IMR-90 (cell line): ENCODE results near the gene RNF224. TPM values are rescaled to one million over a fixed set of nuclear protein-coding genes. Genes with fewer than 3 reads are reported as not detected.

Experiments
- ATAC-seq: fragments of 200-7000 bp; cut with Tn5 transposase; 2 replicates; pipeline ENCODE4 v1.9.1; 2020; ENCODE audit warnings: low read depth, mild to moderate bottlenecking, moderate library complexity
- BruUV-seq: library from RNA; stranded (reverse); fragments of 400-500 nt; replicated peaks from 2 replicates; lab custom pipeline; 2021; lab: Mats Ljungman, UMichigan
- CTCF ChIA-PET: fragments of 300-600 bp; formaldehyde crosslinking; extraction: SDS; loops from one replicate; lab custom pipeline; 2021; ENCODE audit warnings: antibody characterized with exemption; lab: Yijun Ruan, JAX
- POLR2A ChIA-PET: fragments of 300-600 bp; sonication (Branson Sonifier 250); formaldehyde crosslinking; loops from one replicate; lab custom pipeline; 2022; ENCODE audit warnings: antibody characterized with exemption; ENCODE audit not compliant: unreplicated experiment; lab: Charles Lee
- DNase-seq: peaks from one replicate; pipeline ENCODE4 v3.0.0; 2013
- H2AFZ ChIP-seq: replicated peaks from 2 replicates; pipeline ENCODE3; 2013; ENCODE audit warnings: low read length, mild to moderate bottlenecking; ENCODE audit not compliant: poor library complexity
- H2AK5ac ChIP-seq: 2 replicates; pipeline ENCODE4 v1.6.1; 2013; ENCODE audit warnings: low read depth, low read length, inconsistent platforms
- H2AK9ac ChIP-seq: replicated peaks from 2 replicates; pipeline ENCODE3; 2013; ENCODE audit warnings: mild to moderate bottlenecking, low read depth, low read length, moderate library complexity; ENCODE audit not compliant: poor library complexity
- H2BK120ac ChIP-seq: 2 replicates; pipeline ENCODE4 v1.6.1; 2013; ENCODE audit warnings: low read depth, low read length, inconsistent platforms
- H2BK15ac ChIP-seq: 3 replicates; pipeline ENCODE4 v1.6.1; 2013; ENCODE audit warnings: low read depth, low read length, inconsistent platforms
- H2BK20ac ChIP-seq: 2 replicates; pipeline ENCODE4 v1.6.1; 2013; ENCODE audit warnings: low read depth, mild to moderate bottlenecking, inconsistent platforms, low read length, moderate library complexity
- H2BK5ac ChIP-seq: 2 replicates; pipeline ENCODE4 v1.6.1; 2013; ENCODE audit warnings: mild to moderate bottlenecking, low read depth, low read length, inconsistent platforms; ENCODE audit not compliant: poor library complexity, severe bottlenecking
- H3K14ac ChIP-seq: replicated peaks from 2 replicates; pipeline ENCODE4 v1.6.1; 2013; ENCODE audit warnings: low read depth, low read length, inconsistent platforms
- H3K18ac ChIP-seq: 2 replicates; pipeline ENCODE4 v1.6.1; 2013; ENCODE audit warnings: low read depth, low read length, control low read depth
- H3K23ac ChIP-seq: 2 replicates; pipeline ENCODE4 v1.6.1; 2013; ENCODE audit warnings: low read depth, low read length, inconsistent platforms
- H3K27ac ChIP-seq: 2 replicates; pipeline ENCODE4 v1.5.1; 2013; ENCODE audit warnings: mild to moderate bottlenecking, control low read depth, low read length; ENCODE audit not compliant: insufficient read depth
- H3K27me3 ChIP-seq: 2 replicates; pipeline ENCODE4 v1.6.1; 2013; ENCODE audit warnings: low read length; ENCODE audit not compliant: control insufficient read depth, insufficient read depth
- H3K36me3 ChIP-seq: 2 replicates; pipeline ENCODE4 v1.6.1; 2013; ENCODE audit warnings: low read length, mixed read lengths; ENCODE audit not compliant: control insufficient read depth, insufficient read depth
- H3K4ac ChIP-seq: 2 replicates; pipeline ENCODE4 v1.6.1; 2013; ENCODE audit warnings: low read depth, low read length, inconsistent platforms
- H3K4me1 ChIP-seq: 2 replicates; pipeline ENCODE4 v1.6.1; 2013; ENCODE audit warnings: low read length, mixed read lengths; ENCODE audit not compliant: control insufficient read depth, insufficient read depth
- H3K4me2 ChIP-seq: 2 replicates; pipeline ENCODE4 v1.6.1; 2013; ENCODE audit warnings: low read depth, mild to moderate bottlenecking, control low read depth, low read length, moderate library complexity
- H3K4me3 ChIP-seq: 2 replicates; pipeline ENCODE4 v1.5.1; 2013; ENCODE audit warnings: low read depth, mild to moderate bottlenecking, control low read depth, low read length, moderate library complexity; ENCODE audit not compliant: insufficient read depth
- H3K56ac ChIP-seq: 2 replicates; pipeline ENCODE4 v1.6.1; 2013; ENCODE audit warnings: low read length, inconsistent platforms; ENCODE audit not compliant: insufficient read depth; ENCODE audit errors: extremely low read depth
- H3K79me1 ChIP-seq, 2 experiments: 2 replicates each; pipeline ENCODE4 v1.6.1; 2013; ENCODE audit warnings: low read length in 2 of 2, inconsistent platforms in 1 of 2, low read depth in 1 of 2
- H3K9ac ChIP-seq: 2 replicates; pipeline ENCODE4 v1.6.1; 2013; ENCODE audit warnings: low read depth, low read length, control low read depth
- H3K9me1 ChIP-seq: 2 replicates; pipeline ENCODE4 v1.6.1; 2013; ENCODE audit warnings: low read length, inconsistent platforms; ENCODE audit not compliant: insufficient read depth
- H3K9me3 ChIP-seq: 2 replicates; pipeline ENCODE4 v1.6.1; 2013; ENCODE audit warnings: low read length; ENCODE audit not compliant: control insufficient read depth, insufficient read depth
- H4K20me1 ChIP-seq: 2 replicates; pipeline ENCODE4 v1.6.1; 2013; ENCODE audit warnings: low read length, inconsistent platforms; ENCODE audit not compliant: insufficient read depth
- H4K5ac ChIP-seq: 2 replicates; pipeline ENCODE4 v1.6.1; 2013; ENCODE audit warnings: mild to moderate bottlenecking, low read depth, low read length, control low read depth
- H4K8ac ChIP-seq, 2 experiments: 2 replicates each; pipeline ENCODE4 v1.6.1; 2013; ENCODE audit warnings: low read depth in 2 of 2, low read length in 2 of 2, control low read depth in 1 of 2, inconsistent platforms in 1 of 2
- H4K91ac ChIP-seq: 2 replicates; pipeline ENCODE4 v1.6.1; 2013; ENCODE audit warnings: low read depth, low read length, inconsistent platforms; ENCODE audit not compliant: insufficient read depth
- BHLHE40 ChIP-seq: fragments of 150-350 bp; IDR thresholded peaks from 2 replicates; pipeline ENCODE4 v1.6.1; 2016; ENCODE audit warnings: mild to moderate bottlenecking, low read depth, low read length
- CHD1 ChIP-seq: IDR thresholded peaks from 2 replicates; pipeline ENCODE4 v1.6.1; 2012; ENCODE audit warnings: low read depth, low read length, improper control_type of control experiment
- CTCF ChIP-seq: conservative IDR thresholded peaks from 2 replicates; pipeline ENCODE4 v1.5.1; 2012; ENCODE audit warnings: mild to moderate bottlenecking, low read depth, low read length, improper control_type of control experiment
- ELK1 ChIP-seq: fragments of 150-350 bp; IDR thresholded peaks from 2 replicates; pipeline ENCODE4 v1.6.1; 2016; ENCODE audit warnings: low read depth, mild to moderate bottlenecking, low read length, moderate library complexity, borderline replicate concordance
- FOS ChIP-seq: fragments of 150-350 bp; IDR thresholded peaks from 2 replicates; pipeline ENCODE4 v1.6.1; 2016; ENCODE audit warnings: low read depth, low read length
- MAFK ChIP-seq: IDR thresholded peaks from 2 replicates; pipeline ENCODE4 v1.6.1; 2012; ENCODE audit warnings: low read depth, low read length, improper control_type of control experiment
- MAZ ChIP-seq: IDR thresholded peaks from 2 replicates; pipeline ENCODE4 v1.6.1; 2012; ENCODE audit warnings: low read depth, mild to moderate bottlenecking, low read length, improper control_type of control experiment, moderate library complexity, borderline replicate concordance
- MXI1 ChIP-seq: IDR thresholded peaks from 2 replicates; pipeline ENCODE4 v1.6.1; 2012; ENCODE audit warnings: low read depth, mild to moderate bottlenecking, low read length, moderate library complexity, borderline replicate concordance
- NFE2L2 ChIP-seq: fragments of 150-350 bp; IDR thresholded peaks from 2 replicates; pipeline ENCODE4 v1.6.1; 2016; ENCODE audit warnings: low read depth, mild to moderate bottlenecking, low read length
- POLR2A ChIP-seq: IDR thresholded peaks from 2 replicates; pipeline ENCODE4 v1.6.1; 2012; ENCODE audit warnings: mild to moderate bottlenecking, low read depth, low read length
- RAD21 ChIP-seq: IDR thresholded peaks from 2 replicates; pipeline ENCODE4 v1.6.1; 2012; ENCODE audit warnings: low read length, improper control_type of control experiment
- RCOR1 ChIP-seq: IDR thresholded peaks from 2 replicates; pipeline ENCODE4 v1.6.1; 2012; ENCODE audit warnings: mild to moderate bottlenecking, low read length, improper control_type of control experiment; ENCODE audit not compliant: insufficient replicate concordance
- RFX5 ChIP-seq: IDR thresholded peaks from 2 replicates; pipeline ENCODE4 v1.8.0; 2012; ENCODE audit warnings: low read depth, mild to moderate bottlenecking, low read length, moderate library complexity
- SMC3 ChIP-seq: fragments of 150-350 bp; IDR thresholded peaks from 2 replicates; pipeline ENCODE4 v1.6.1; 2016; ENCODE audit warnings: low read depth, mild to moderate bottlenecking, antibody characterized with exemption, low read length, moderate library complexity
- USF2 ChIP-seq: fragments of 150-350 bp; IDR thresholded peaks from 2 replicates; pipeline ENCODE4 v1.6.1; 2017; ENCODE audit warnings: mild to moderate bottlenecking, antibody characterized with exemption, low read length, low read depth
- WGBS, 2 experiments: methylation state at CpG; one replicate each; pipeline versions ENCODE4 v1.1.5 to v1.1.7; 2013; ENCODE audit warnings: missing lambda C conversion rate in 2 of 2; ENCODE audit not compliant: insufficient read length in 1 of 2; ENCODE audit errors: extremely low coverage in 2 of 2; 5-methylcytosine and 5-hydroxymethylcytosine counted together
- dilution Hi-C: fragments of 300-500 bp; cut with HindIII; formaldehyde crosslinking; loops from one replicate; pipeline ENCODE4 v1.14.3; 2018; ENCODE audit warnings: low sequenced_read_pairs; ENCODE audit not compliant: unreplicated experiment
- in situ Hi-C: fragments of 300-500 bp; cut with MboI; formaldehyde crosslinking; loops from 3 replicates; pipeline ENCODE4 v1.14.3; 2019; ENCODE audit warnings: low sequenced_read_pairs, inconsistent platforms, mixed read lengths
- intact Hi-C: fragments of 100-400 bp; cut with micrococcal nuclease; formaldehyde crosslinking; loops from 2 replicates; pipeline ENCODE4 v1.10.0; 2022
- polyA plus RNA-seq, 3 experiments: library from polyadenylated mRNA; depleted of rRNA; stranded (reverse); fragments of >200 nt; gene quantifications; 2 replicates each; pipeline ENCODE4 v1.2.3, GENCODE V29; 2012; ENCODE audit warnings: low replicate concordance in 1 of 3
- total RNA-seq: library from RNA; depleted of rRNA; stranded (reverse); fragments of >200 nt; gene quantifications from 2 replicates; pipeline ENCODE4 v1.2.3, GENCODE V29; 2012

Gene RNF224
- total and polyA plus RNA-seq, 2 of the 4 experiments (the other 2 are of a cell fraction) = not detected

- Histone ChIP-seq H2BK5ac (no peak overlapping the region), H3K36me3 (peaks cover 59% of the 10 kb centered on the region), H3K9me3 (no peaks in the 10 kb centered on the region), H3K79me1 (peaks cover 0 to 39% of the 10 kb centered on the region in 2 experiments), H3K4me3 (no peak overlapping the region), H4K20me1 (peaks cover 16% of the 10 kb centered on the region; the same call in 1 of the 2 replicates), H2BK20ac (no peak overlapping the region), H3K56ac (no peak overlapping the region), H3K14ac (no peak overlapping the region), H2AK9ac (no peak overlapping the region), H4K5ac (no peak overlapping the region), H3K23ac (no peak overlapping the region), H3K18ac (no peak overlapping the region), H3K4me2 (no peak overlapping the region), H2BK15ac (no peak overlapping the region), H3K27me3 (no peaks in the 10 kb centered on the region), H4K91ac (no peak overlapping the region), H3K27ac (no peak overlapping the region), H3K4ac (no peak overlapping the region), H2BK120ac (no peak overlapping the region), H3K4me1 (peaks cover 15% of the 10 kb centered on the region), H3K9me1 (no peaks in the 10 kb centered on the region), H3K9ac (no peak overlapping the region), H2AFZ (no peak overlapping the region), H4K8ac (no peak overlapping the region), H2AK5ac (no peak overlapping the region)
- ChIA-PET CTCF (no interaction called here), POLR2A (no interaction called here)
- 95% methylated on average over 29 of the region's 48 CpGs; no CpG with 5 or more reads in 1 of the 2 experiments for WGBS, 2 experiments
- dilution Hi-C loops (no loop called here), in situ Hi-C loops (no loop called here), intact Hi-C loops (no loop called here)
- no TSS peak for BruUV-seq
- ATAC-seq = no peak
- no peak for DNase-seq
- TF ChIP-seq NFE2L2 (no peak), MXI1 (no peak), CHD1 (no peak), RAD21 (no peak), ELK1 (no peak), SMC3 (no peak), MAZ (no peak), USF2 (no peak), POLR2A (no peak), CTCF (no peak), MAFK (no peak), RCOR1 (no peak), BHLHE40 (no peak), RFX5 (no peak), FOS (no peak)
Measured at GRCh38 chr9:137184881-137185660, 42.2 kb upstream of the RNF224 start.
